K562 (cell line): ENCODE results near the gene BOLA1. TPM values are rescaled to one million over a fixed set of nuclear protein-coding genes. Genes with fewer than 3 reads are reported as not detected.
"Not testable (repeated sequence)": the region's sequence is repeated elsewhere in the genome, so short reads cannot be mapped to it uniquely, and the experiment has no call there.

Source experiments
- ATAC-seq: fragments of 200-7000 bp; cut with Tn5 transposase; 3 replicates; pipeline ENCODE4 v1.9.1; 2020; ENCODE audit warnings: moderate library complexity
- BruUV-seq: library from RNA; stranded (reverse); fragments of 400-500 nt; replicated peaks from 2 replicates; lab custom pipeline; 2021; lab: Mats Ljungman, UMichigan
- CTCF ChIA-PET: fragments of 300-600 bp; formaldehyde crosslinking; extraction: SDS; loops from one replicate; lab custom pipeline; 2021; ENCODE audit warnings: low intra/inter-chr PET ratio; lab: Yijun Ruan, JAX
- POLR2A ChIA-PET: fragments of 300-600, 350-650 bp; sonication (Branson Sonifier 250); formaldehyde crosslinking; extraction: SDS; loops from one replicate; lab custom pipeline; 2021; ENCODE audit warnings: antibody characterized with exemption, inconsistent platforms; lab: Yijun Ruan, JAX
- DNase-seq, 4 experiments: peaks; one replicate each; pipeline versions ENCODE4 v3.0.0 to v3.0.0-alpha.2; 2011 to 2018; ENCODE audit warnings: low spot score in 3 of 4, mixed read lengths in 3 of 4; ENCODE audit errors: extremely low read depth in 1 of 4
- FAIRE-seq: peaks from 2 replicates; lab custom pipeline; 2011; peaks lifted over from hg19 to GRCh38; lab: Jason Lieb, UNC
- H2AFZ ChIP-seq: 2 replicates; pipeline ENCODE4 v1.6.0; 2011; ENCODE audit warnings: low read depth, low read length, control low read depth, inconsistent platforms
- H3K27ac ChIP-seq: fragments of 200-600 bp; 3 replicates; pipeline ENCODE4 v1.8.0; 2011; ENCODE audit warnings: low read depth, mild to moderate bottlenecking, control low read depth, inconsistent platforms, low read length, moderate library complexity, mixed read lengths; ENCODE audit errors: extremely low read depth
- H3K27me3 ChIP-seq, 2 experiments: fragments of 300-600 bp in 1 of 2; 2 replicates in 1 of 2; 3 replicates in 1 of 2; pipeline versions ENCODE4 v1.6.0 to v1.8.0; 2011; ENCODE audit warnings: inconsistent platforms in 2 of 2, low read length in 2 of 2, mild to moderate bottlenecking in 1 of 2, mixed read lengths in 1 of 2, moderate library complexity in 1 of 2; ENCODE audit not compliant: control insufficient read depth in 2 of 2, insufficient read depth in 2 of 2
- H3K36me3 ChIP-seq: fragments of 300-600 bp; 3 replicates; pipeline ENCODE4 v1.8.0; 2011; ENCODE audit warnings: mild to moderate bottlenecking, low read length, inconsistent platforms; ENCODE audit not compliant: control insufficient read depth, insufficient read depth
- H3K4me1 ChIP-seq, 2 experiments: fragments of 200-600 bp in 1 of 2; replicated peaks in 1 of 2; 2 replicates in 1 of 2; 3 replicates in 1 of 2; pipeline versions ENCODE4 v1.5.1 to v1.8.0; 2011; ENCODE audit warnings: inconsistent platforms in 2 of 2, low read length in 2 of 2, mild to moderate bottlenecking in 1 of 2, mixed read lengths in 1 of 2, moderate library complexity in 1 of 2; ENCODE audit not compliant: control insufficient read depth in 2 of 2, insufficient read depth in 2 of 2
- H3K4me2 ChIP-seq: 2 replicates; pipeline ENCODE4 v1.6.1; 2011; ENCODE audit warnings: low read length, control low read depth, inconsistent platforms, mixed read lengths; ENCODE audit not compliant: insufficient read depth
- H3K4me3 ChIP-seq: fragments of 200-600 bp; sonication (generic), shearing (Covaris generic); 2 replicates; pipeline ENCODE4 v1.5.1; 2016; ENCODE audit warnings: control low read depth, inconsistent platforms
- H3K79me2 ChIP-seq: fragments of 200-600 bp; 3 replicates; pipeline ENCODE4 v1.8.0; 2011; ENCODE audit warnings: low read length, inconsistent platforms; ENCODE audit not compliant: control insufficient read depth, insufficient read depth
- H3K9ac ChIP-seq, 2 experiments: 2 replicates each; pipeline versions ENCODE4 v1.6.0 to v1.6.1; 2011; ENCODE audit warnings: low read depth in 2 of 2, low read length in 2 of 2, control low read depth in 1 of 2, inconsistent platforms in 1 of 2, mild to moderate bottlenecking in 1 of 2, mixed read lengths in 1 of 2; ENCODE audit not compliant: insufficient read depth in 1 of 2
- H3K9me1 ChIP-seq: one replicate; pipeline ENCODE4 v1.6.0; 2011; ENCODE audit warnings: inconsistent platforms, mild to moderate bottlenecking, low read length, moderate library complexity; ENCODE audit not compliant: control insufficient read depth, insufficient read depth
- H3K9me3 ChIP-seq: replicated peaks from 2 replicates; pipeline ENCODE4 v1.5.1; 2011; ENCODE audit warnings: low read depth, low read length, inconsistent platforms; ENCODE audit not compliant: control insufficient read depth, insufficient read depth
- H4K20me1 ChIP-seq: replicated peaks from 2 replicates; pipeline ENCODE4 v1.6.1; 2011; ENCODE audit warnings: low read length, inconsistent platforms, mixed read lengths; ENCODE audit not compliant: control insufficient read depth, insufficient read depth
- HDAC1 ChIP-seq, 2 experiments: fragments of 450-650 bp; IDR thresholded peaks; 2 replicates each; pipeline ENCODE4 v1.6.1; 2016 to 2017; ENCODE audit warnings: inconsistent platforms in 1 of 2, mild to moderate bottlenecking in 1 of 2, moderate library complexity in 1 of 2
- ZNF384 ChIP-seq: IDR thresholded peaks from 2 replicates; pipeline ENCODE4 v1.6.1; 2012; ENCODE audit warnings: low read depth, low read length, improper control_type of control experiment
- WGBS: fragments of 100-300 bp; shearing (Covaris generic); methylation state at CpG from one replicate; pipeline ENCODE4 v1.1.6; 2016; ENCODE audit warnings: low coverage, mixed read lengths; ENCODE audit not compliant: insufficient coverage; ENCODE audit errors: missing lambda C conversion rate; 5-methylcytosine and 5-hydroxymethylcytosine counted together
- in situ Hi-C: fragments of 300-500 bp; cut with MboI; formaldehyde crosslinking; loops from 4 replicates; pipeline ENCODE4 v1.15.0; 2018; ENCODE audit warnings: inconsistent platforms, mixed read lengths
- intact Hi-C: fragments of 100-400 bp; cut with micrococcal nuclease; formaldehyde crosslinking; loops from 2 replicates; pipeline ENCODE4 v1.14.2; 2022
- polyA plus RNA-seq, 8 experiments: library from polyadenylated mRNA; depleted of rRNA in 4 of 8; stranded (reverse) in 5 of 8; unstranded in 3 of 8; fragments of >200 nt; fragmentation: Nextera tagmentation in 2 of 8; fragmentation: Illumina TruSeq in 1 of 8; extraction: Ambion mirVana in 2 of 8; extraction: Trizol in 1 of 8; gene quantifications; 2 replicates each; pipeline versions ENCODE4 v1.2.1 to v1.2.3, GENCODE V29; 2011 to 2014; ENCODE audit warnings: inconsistent platforms in 1 of 8, missing spikeins in 1 of 8
- total RNA-seq, 7 experiments: library from RNA; depleted of rRNA in 6 of 7; stranded (reverse); fragments of >200 nt in 6 of 7; fragmentation: Illumina TruSeq in 2 of 7; extraction: Trizol in 2 of 7; gene quantifications; 2 replicates each; pipeline versions ENCODE4 v1.2.1 to v1.2.3, GENCODE V29; 2011 to 2021; ENCODE audit warnings: low replicate concordance in 1 of 7
- TF ChIP-seq, protein P1 (sequence below): fragments of 200-800 bp; sonication (Bioruptor generic); IDR thresholded peaks from 2 replicates; pipeline ENCODE4 v1.6.1; 2016; ENCODE audit warnings: missing genetic modification characterization, missing compliant biosample characterization

BOLA1 gene
- total and polyA plus RNA-seq, 9 of the 15 experiments (the other 6 are each of a cell fraction or from before 2014, with no cell fraction given) = 0.18 to 1.2 (median 0.40) TPM; not detected in 2

DNA sequence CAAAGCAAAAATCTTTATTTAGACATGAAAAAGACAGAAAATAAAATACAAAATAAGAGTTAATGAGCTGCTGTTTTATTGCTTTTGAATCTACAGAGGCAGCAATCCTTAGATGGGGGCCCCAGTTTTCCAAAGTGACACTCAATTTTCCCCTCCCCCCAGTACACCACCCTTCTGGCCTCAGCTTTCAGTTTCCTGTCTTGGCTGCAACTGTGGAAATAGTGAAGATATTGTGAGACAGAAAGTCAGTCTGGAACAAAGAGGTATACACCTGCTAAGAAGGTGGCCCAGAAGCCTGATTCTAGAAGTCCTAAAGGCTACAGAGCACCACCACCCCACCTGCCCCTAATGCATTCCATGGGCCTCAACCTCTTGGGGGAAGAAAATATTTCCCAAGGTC lies 38.4 kb downstream of the BOLA1 start:
- DNase-seq (no peak), ATAC-seq (no peak), FAIRE-seq (no peak)
- in situ Hi-C loops = no loop called here
- no peak overlapping the region for H3K4me2 ChIP-seq
- intact Hi-C loops = no loop called here
- peaks cover 23 to 39% of the 10 kb centered on the region in 2 experiments for H3K4me1 ChIP-seq
- H3K9me1 ChIP-seq = no peaks in the 10 kb centered on the region
- no peaks in the 10 kb centered on the region for H3K27me3 ChIP-seq
- no peak overlapping the region for H2AFZ ChIP-seq
- H4K20me1 ChIP-seq = no peaks in the 10 kb centered on the region
- no TSS peak for BruUV-seq
- ChIA-PET POLR2A (interaction anchor here (0.6 to 2.7 kb wide), 4 partner anchors 9 to 249 kb away, joined by 3 to 24 read pairs (median 12); partner anchors contain the start of gene SF3B4), CTCF (no interaction called here)
- H3K79me2 ChIP-seq = no peaks in the 10 kb centered on the region
- H3K36me3 ChIP-seq = no peaks in the 10 kb centered on the region
- H3K9me3 ChIP-seq = no peaks in the 10 kb centered on the region
- no peak for TF ChIP-seq HDAC1 (IDR thresholded peaks at IDR 0.05)
- peak overlapping the region; percentile 3 to 53; a peak in 1 of 4 replicates for H3K9ac ChIP-seq
- no peak overlapping the region for H3K27ac ChIP-seq
- no peak overlapping the region for H3K4me3 ChIP-seq

DNA sequence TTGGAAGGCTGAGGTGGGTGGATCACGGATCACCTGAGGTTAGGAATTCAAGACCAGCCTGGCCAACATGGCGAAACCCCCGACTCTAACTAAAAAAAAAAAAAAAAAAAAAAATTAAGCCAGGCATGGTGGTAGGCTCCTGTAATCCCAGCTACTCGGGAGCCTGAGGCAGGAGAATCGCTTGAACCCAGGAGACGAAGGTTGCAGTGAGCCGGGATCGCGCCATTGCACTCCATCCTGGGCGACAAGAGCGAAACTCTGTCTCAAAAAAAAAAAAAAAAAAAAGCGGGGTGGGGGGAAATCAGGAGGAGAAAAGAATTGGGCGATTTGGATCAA lies 39.3 kb downstream of the BOLA1 start:
- H4K20me1 ChIP-seq, BruUV-seq, DNase-seq, ATAC-seq, H3K9me1 ChIP-seq, H3K9me3 ChIP-seq, H3K79me2 ChIP-seq, in situ Hi-C loops, FAIRE-seq, H3K27me3 ChIP-seq, CTCF ChIA-PET, H3K36me3 ChIP-seq: not testable (repeated sequence)
- Histone ChIP-seq H3K9ac (peak overlapping the region; percentile 24 to 52; a peak in 3 of 4 replicates), H2AFZ (peak overlapping the region; percentile 74), H3K4me2 (peak overlapping the region; percentile 76), H3K4me3 (peak overlapping the region; percentile 27; the same call in 1 of the 2 replicates), H3K4me1 (peaks cover 23 to 39% of the 10 kb centered on the region in 2 experiments), H3K27ac (peak overlapping the region; percentile 80)
- TF ChIP-seq, protein P1, sequence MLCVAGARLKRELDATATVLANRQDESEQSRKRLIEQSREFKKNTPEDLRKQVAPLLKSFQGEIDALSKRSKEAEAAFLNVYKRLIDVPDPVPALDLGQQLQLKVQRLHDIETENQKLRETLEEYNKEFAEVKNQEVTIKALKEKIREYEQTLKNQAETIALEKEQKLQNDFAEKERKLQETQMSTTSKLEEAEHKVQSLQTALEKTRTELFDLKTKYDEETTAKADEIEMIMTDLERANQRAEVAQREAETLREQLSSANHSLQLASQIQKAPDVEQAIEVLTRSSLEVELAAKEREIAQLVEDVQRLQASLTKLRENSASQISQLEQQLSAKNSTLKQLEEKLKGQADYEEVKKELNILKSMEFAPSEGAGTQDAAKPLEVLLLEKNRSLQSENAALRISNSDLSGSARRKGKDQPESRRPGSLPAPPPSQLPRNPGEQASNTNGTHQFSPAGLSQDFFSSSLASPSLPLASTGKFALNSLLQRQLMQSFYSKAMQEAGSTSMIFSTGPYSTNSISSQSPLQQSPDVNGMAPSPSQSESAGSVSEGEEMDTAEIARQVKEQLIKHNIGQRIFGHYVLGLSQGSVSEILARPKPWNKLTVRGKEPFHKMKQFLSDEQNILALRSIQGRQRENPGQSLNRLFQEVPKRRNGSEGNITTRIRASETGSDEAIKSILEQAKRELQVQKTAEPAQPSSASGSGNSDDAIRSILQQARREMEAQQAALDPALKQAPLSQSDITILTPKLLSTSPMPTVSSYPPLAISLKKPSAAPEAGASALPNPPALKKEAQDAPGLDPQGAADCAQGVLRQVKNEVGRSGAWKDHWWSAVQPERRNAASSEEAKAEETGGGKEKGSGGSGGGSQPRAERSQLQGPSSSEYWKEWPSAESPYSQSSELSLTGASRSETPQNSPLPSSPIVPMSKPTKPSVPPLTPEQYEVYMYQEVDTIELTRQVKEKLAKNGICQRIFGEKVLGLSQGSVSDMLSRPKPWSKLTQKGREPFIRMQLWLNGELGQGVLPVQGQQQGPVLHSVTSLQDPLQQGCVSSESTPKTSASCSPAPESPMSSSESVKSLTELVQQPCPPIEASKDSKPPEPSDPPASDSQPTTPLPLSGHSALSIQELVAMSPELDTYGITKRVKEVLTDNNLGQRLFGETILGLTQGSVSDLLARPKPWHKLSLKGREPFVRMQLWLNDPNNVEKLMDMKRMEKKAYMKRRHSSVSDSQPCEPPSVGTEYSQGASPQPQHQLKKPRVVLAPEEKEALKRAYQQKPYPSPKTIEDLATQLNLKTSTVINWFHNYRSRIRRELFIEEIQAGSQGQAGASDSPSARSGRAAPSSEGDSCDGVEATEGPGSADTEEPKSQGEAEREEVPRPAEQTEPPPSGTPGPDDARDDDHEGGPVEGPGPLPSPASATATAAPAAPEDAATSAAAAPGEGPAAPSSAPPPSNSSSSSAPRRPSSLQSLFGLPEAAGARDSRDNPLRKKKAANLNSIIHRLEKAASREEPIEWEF (CRISPR knock-in tag) = peak; percentile 33; the same call in 1 of the 2 replicates
- TF ChIP-seq ZNF384 = peak; percentile 80
- 4% methylated on average over 5 of the region's 13 CpGs for WGBS
- POLR2A ChIA-PET = interaction anchor here (0.6 to 2.7 kb wide), 4 partner anchors 10 to 96 kb away, joined by 3 to 29 read pairs (median 12); partner anchors contain the start of gene SF3B4
- intact Hi-C loops = loop anchor here (1.0 kb wide), 1 partner anchor 50 kb away; no protein-coding TSS in a partner anchor
